Measurements from ENCODE around the gene MAT2A.

The MAT2A gene

DNA sequence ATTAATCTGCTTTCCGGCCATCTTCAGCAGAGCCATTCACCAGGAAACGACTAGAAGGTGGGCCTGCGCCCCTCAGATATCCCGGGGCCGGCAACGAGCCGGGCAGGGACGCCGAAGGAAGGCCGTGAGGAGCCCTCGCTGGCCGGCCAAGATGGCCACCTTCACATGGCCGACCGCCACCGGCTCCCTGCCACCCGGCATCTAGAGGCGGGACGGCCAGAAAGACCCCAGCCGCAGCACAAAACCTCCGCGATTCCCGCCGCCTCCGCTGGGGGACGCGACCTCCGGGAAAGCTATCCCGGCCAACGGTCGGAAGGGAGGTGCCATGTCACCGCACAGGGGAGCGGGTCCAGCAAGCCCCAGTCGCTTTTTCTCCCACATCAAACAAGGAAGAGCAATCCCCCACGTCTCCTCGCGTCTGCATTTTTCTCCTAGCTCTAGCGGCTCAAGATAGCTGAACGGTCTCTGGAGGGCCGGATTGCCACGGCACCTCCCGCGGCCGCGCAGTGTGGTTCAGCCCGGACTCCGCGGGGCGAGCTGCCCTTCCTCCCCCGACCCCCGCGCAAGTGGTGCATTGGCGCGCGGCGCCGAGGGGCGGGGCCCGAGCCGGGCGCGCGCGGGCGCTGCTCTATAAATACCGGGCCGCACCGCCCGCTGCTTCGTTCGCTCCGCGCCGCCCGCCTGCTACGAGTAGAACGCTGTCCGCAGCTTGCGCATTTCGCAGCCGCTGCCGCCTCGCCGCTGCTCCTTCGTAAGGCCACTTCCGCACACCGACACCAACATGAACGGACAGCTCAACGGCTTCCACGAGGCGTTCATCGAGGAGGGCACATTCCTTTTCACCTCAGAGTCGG lies at the start of gene MAT2A:
MAT2A (plus strand) TSS at position 662 of the 854 bp plus-strand sequence; CDS start at position 782, 120 bp downstream.
- DNase-seq, result peak; percentile 98

DNA sequence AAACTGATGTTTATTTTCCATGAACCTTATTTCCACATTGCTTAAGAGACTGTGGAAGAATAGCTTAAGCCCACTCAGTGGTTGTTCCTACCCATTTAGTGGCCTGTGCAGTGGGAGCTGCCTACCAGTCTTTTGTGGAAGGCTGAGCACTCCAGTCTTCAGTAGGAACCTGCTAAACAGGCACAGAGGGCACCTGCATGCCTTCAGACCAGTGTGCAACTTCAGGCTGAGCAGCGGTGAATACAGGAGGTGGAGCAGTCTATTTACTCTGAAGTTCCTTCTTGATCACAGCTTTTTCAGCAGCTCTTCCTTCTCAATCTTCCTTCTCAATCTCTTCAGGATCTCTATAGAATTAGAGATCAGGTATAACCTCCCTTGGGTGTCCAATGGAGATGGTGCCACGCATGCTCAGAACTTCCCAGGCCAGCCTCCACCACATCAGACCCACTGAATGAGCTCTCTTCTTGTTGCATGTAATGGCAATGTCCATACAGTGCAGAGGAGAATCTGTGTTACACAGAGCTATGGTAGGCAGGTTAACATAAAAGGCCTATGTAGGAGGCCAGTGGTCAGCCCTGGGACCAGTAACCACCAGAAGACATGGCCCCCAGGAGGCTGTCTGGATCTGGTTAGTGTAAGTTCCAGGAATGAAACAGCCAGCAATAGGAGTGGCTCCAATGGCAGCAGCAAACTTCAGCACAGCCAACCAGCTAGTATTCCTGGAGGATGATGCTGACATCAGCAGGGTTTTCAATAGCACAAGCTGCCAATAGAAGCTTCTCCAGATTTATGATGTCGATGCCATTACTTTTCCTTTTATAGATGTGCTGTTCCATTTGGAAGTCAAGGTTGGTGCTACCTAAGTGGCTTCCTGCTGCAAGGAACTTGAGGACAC lies 47.9 kb upstream of the MAT2A start:
- DNase-seq, result peak; percentile 30

DNA sequence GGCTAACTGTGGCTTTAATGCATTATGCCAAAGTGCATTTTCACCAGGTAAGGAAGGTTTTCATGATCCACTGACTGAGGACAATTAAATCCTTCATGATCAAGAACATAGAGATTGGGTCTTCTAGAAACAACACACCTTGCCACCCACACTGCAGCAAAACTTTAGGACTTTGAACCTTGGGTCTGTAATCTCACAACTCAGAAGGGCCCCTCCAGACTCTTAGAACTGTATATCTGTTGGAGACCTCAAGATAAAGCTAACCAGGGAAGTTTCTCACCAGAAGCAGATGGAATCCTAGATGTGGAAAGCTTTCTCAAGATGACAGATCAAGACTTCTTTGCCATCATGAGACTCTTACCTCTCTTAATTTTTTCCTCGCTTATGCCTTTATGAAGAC lies 42.5 kb upstream of the MAT2A start:
- DNase-seq, result no peak

DNA sequence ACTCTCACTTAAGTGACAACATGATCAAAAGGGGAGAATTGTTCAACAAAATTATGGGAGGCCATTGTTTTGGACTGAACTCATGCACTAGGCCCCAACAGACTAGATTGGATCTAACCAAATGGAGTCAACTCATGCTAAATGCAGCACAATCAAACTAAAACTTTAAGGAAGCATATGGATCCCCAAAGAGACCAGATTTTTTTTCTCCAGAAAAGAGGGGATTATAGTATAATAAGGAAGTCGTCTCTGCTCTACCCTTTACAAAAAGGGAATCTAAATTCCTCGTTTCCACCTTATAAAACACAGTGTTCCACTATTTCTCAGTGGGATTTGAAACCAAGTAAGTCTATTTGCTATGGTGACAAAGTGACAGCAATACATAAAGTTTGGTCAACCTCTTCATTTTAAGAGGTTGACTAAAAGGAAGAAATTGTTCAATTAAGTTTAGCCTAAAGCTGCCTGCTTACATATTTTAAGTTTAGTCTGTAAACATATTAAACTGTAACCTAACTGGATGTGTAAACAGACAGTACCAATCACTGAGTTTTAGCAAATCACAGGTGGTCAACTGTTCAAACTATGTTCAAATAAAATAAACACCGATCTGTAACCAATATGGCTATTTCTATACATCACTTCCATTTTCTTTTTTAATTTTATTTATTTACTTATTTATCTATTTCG lies 40.9 kb upstream of the MAT2A start:
- no peak for DNase-seq

DNA sequence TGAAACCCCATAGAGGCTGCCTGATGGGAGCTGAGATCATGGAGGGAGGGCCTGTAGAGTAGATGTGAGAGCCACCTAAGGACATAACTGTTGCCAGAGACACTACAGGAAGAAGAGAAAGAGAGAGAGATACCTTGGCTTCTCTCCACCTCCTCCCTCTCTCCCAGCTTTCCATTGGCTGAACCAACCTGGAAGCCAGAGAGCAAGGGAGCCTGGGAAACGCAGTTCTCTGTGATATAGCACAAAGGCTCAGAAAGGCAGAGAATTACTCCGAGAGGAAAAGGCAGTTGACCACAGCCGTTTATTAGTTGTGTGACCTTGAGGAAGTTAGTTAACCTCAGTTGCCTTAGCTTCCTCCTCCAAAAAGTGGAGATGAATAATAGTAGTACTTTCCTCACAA lies 37.7 kb upstream of the MAT2A start:
- DNase-seq, result peak; percentile 37

DNA sequence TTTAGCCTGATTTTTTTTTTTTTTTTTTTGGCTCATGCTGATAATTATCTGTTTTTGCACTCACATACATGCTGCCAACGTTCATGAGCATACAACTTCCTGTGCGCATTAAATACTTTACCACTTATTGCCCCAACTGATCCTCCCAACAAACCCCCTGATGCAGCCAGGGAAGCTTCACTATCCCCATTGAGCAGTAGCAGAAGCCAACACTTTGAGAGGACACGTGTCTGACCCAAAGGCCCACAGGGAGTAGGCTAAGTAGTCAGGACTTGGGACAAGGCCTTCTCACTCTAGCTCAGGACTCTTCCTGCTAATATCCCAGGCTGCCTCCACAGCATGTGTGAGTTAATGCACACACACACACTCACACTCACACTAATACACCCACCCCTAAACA lies 36.2 kb upstream of the MAT2A start:
- no peak for DNase-seq

DNA sequence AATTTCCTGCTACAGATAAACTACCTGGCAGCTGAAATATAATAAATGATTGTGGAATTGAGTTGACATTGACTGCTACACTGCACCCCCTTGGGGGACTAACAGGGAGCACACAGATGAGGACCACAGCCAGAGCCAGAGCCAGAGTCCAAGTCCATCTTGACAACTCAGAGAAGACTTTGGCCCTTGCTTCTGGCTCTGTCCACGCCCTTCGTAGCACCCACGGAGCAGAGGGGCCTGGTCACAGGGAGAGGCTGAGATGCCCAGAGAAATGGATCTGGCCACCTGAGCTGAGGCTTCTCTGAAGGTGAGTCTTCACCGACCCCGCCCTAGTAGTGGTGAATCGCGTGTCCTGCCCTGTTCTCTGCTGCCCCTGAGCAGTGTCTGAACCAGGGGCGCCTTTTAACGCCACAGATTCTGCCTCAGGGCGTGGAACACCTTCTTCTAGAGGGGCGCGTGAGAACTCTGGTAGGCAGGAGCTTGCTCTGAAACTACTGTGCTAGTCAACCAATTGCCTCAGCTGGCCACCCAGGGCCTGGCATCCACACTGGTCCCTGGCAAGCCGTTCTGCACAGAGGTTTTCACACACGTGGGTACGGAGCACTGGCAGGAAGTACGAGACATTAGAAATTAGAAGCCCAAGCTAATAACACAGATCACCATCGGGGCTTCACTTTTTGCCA lies 35.7 kb upstream of the MAT2A start:
- no peak for DNase-seq

DNA sequence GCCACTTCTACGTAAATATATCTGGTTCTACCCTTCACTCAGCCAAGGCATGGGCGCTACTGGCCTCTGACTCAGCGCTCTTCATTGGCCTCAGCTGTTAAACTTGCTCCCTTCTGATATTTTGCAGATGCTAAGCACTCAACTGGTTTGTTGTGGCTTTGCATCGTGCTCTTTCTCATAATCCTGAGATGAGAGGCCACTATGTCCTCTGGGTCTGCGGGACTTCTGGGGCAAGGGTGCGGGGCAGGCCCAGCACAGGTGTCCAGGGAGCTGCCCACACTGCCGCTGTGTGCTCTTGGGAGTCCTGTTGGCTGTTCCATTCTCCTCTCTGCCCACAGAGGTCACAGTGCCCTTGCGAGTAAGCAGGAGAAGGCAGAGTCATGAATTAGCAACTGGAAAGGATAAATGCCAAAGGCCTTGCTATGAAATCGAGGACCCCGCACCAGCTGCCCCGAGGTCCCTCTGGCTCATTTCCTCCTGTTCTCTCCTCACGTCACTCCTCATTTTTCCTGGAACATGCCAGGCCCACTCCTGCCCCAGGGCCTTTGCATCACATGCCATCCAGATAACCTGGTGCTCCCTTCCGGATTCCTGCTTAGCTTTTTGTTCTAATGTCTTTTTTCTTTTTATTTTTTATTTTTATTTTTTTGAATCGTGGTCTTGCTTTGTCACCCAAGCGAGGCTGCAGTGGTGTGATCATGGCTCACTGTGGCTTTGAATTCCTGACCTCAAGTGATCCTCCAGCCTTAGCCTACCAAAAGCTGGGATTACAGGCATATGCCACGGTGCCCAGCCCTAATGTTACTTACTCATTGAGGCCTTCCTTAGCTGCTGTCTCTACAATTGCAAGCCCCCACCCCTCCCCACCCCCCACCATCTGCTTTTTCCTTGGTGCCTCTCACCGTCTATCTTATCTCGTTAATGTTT lies 34.9 kb upstream of the MAT2A start:
- DNase-seq, result no peak

DNA sequence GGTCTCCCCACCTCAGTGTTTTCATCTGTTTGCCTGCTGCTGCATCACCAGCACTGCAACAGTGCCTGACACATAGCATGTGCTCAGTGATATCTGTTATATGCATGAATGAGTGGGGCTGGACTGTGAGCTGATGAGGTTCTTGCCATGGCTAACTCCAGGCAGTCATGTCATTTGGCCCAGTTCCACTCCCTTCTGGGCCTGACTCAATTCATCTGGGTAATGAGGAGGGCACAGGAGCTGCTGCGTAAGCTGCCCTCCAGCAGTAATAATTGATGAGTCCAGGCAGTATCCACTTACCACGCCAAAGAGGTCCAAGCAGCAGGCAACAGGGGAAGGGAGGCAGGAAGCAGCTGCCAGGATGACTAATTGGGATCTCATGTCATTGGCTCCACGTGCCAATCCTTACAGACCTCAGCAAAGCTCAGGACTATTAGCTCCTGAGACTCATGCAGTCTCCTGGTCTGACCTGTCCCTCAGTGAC lies 34.1 kb upstream of the MAT2A start:
- DNase-seq, result peak; percentile 99

DNA sequence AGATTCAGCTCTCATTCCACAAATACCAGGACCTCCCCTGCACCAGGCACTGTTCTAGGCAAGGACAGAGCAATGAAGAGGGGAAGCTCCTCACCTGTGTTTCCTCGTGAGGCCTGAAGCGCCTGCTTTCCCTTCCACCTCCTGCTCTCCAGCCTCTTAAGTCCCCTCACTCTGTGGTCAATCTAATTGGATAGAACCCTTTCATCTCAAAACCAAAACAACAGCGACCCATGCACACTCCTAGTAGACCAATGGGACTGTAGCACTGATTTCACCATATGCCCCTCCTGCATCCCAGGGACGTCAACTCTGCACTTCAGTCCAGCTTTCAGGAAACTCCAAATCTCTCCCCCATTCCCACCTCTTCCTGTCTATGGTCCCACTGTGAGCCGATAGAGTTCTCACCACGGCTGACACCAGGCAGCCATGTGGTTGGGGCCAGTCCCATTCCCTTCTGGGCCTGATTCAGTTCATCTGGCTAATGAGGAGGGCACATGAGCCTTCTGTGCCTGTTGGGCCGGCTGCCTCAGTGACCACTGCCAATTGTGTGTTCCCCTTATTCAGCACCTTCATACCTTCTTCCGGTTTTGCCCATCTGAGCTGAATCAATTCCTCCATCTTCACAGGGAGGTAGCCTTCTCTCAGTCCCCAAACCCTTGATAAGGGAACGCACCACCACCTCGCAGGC lies 33.3 kb upstream of the MAT2A start:
- no peak for DNase-seq

DNA sequence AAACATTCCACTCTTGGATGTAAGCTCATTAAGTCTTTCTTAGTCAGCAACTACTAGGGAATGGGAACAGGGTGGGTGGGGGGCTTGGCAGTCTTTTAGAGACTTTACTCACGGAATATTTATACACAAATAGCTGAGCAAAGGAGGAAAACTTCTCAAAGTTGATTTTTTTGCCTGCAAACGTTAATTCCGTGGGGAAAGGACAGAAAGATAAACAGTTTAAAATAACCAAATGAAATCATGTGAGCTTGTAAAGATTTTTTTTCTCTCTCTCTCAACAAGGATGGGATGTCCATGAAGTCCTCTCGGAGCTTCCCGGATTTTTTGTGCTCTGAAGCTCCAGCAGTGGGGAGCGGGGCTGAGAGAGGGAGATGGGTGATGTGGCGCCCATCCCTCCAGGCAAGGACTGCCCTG lies 32.2 kb upstream of the MAT2A start:
- DNase-seq, result no peak

DNA sequence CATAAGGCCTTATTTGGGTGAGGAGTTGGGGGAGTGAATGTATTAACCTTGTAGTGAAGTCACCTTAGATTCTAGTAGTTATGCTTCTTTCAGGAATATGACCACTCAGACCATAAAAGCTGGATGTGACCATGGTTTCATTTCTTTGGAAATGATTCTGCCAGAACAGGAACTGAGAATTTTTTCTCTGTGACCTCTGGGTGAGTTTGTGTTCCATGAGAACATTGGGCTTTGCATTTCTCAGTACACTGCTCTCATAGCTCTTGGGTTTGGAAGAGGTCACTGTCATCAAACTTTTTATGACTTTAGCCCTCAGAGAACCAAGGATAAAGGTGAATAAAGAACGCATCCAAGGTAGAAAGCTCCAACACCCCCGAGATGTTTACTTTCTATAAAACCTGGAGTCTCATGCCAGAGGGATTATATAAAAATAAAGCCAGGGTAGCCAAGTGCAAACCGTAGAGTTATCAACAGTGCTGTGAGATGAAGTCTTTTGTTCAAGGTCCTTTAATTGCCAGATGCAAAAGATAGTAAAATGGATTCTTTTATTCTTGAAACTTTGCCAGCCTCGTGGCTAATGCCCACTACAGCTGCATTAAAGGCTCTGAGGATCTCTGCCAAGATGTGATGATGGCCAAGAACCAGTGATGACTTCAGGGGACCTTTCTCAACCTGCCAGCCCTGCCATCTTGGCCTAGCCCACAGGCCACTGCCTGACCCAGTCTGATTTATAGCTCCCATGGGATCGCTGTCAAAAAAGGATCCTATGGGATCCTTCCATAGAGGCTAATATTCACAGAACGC lies 27.8 kb upstream of the MAT2A start:
- no peak for DNase-seq

DNA sequence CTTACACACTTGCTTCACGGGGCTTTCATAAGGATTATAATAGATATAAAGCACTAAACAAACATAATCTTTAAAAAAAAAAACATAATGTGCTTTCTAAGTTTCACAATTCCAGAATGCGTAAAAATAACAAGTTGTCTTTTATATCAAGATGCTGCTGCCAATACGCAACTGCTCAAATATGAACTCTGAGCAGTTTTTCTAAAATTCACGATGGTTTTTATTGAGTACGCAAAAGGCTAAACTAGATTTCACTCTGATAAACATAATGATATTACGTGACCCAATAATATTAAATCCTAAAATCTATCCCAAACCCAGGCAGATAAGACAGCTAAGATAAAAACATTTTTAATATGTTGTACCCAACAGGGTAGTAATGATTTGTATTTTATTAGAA lies 24.6 kb upstream of the MAT2A start:
- DNase-seq, result no peak

DNA sequence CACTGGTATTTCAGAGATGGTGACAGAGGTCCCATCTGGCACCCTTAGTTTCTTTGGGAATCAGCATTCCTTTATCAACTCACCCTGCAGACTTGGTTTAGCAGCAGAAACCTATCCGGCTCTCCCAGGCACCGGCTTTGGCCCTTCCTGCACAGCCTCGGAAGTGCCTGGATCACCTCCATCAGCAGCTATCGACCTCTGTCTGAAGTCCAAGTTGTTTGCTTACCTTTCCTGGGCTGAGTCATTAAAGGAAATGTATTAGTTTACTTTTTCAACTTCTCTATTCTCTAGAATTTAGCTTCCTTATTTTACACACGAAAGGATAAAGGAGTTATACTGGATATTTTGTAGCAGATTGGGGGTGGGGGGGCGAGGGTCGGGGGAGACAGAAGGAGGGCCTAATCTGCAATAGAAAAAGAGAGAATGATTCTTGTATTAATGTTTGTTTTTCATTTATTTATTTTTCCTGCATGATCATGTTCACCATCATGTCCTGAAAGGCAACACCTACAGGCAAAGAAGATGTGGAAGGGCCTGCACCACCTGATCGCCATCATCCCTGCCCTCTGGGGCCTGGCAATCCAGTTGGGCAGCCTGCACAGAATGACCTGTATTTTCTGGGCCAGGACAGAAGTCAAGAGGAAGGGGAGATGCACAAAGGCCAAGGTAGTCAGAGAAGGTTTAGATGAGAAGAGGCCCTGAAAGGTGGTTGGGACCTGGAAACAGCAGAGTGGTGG lies 22.1 kb upstream of the MAT2A start:
- DNase-seq, result peak; percentile 76

DNA sequence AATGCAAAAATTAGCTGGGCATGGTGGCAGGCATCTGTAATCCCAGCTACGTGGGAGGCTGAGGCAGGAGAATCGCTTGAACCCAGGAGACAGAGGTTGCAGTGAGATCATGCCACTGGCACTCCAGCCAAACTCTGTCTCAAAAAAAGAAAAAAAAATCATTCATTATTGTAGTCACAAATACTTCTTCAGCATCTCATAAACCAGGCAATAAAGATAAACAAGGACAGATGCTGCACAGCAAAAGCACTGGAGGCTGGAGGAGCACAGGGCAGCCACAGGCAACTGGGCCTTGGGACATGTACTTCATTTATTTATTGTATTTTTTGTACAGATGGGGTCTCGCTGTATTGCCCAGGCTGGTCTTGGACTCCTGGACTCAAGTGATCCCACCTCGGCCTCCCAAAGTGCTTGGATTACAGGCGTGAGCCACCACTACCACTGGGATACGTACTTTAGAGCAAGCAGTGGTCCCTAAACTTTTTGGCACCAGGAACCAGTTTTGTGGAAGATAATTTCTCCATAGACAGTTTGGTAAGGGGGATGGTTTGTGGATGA lies 16.8 kb upstream of the MAT2A start:
- no peak for DNase-seq

DNA sequence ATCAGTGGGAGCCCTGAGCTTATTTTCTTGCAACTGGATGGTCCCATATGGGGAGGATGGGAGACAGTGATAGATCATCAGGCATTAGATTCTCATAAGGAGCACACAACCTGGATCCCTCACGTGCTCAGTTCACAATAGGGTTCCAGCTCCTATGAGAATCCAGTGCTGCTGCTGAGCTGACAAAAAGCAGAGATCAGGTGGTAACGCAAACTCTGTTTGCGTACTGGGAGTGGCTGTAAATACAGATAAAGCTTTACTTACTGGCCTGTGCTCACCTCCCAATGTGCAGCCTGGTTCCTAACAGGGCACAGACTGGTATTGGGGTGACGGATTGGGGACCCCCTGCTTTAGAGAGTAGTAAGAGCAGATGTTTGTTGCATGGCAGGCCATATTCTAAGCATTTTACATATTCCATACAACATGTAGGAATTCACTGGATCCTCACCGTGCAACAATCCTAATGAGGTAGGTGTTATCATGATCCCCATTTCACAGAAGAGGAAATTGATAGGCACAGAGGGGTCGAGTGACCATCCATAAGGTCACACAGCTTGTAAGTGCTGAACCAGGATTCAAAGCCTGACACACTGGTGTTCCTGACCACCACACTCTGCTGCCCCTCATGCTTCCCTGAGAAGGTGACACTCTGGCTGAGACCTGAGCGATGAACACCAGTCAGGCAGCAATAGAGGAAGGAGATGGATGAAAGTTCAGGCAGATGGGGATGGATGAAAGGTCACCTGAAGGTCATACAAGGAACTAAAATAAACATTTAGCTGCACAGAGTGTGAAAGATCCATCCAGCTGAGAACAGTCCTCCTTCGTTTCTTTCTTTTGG lies 15.7 kb upstream of the MAT2A start:
- peak; percentile 65 for DNase-seq

DNA sequence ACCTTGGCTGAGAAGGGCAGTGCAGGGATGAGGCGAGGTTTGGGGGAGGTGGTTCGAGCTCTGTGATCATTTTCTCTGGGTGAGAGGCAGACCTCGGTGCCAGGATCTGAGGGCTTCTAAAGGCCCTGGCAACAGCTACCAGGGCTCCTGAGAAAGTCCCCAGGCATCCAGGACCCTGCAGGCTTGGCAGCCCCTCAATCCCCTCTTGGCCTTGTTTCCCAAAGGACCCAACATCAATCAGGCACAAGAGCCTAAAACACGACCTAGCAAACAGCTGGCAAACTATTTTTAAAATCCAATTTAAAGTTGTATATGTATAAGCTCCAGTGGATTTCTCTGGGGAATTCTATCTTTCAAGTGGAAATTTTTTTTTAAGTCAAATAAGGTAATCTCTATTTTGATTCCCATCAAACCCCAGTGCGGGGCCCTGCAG lies 15.0 kb upstream of the MAT2A start:
- DNase-seq, result no peak
